Measurements from ENCODE around the gene KRT13.

KRT13 gene

GRCh38 chr17:41463746-41464145, 41.7 kb downstream of the KRT13 start:
- no peak for DNase-seq

GRCh38 chr17:41462705-41463104, 42.7 kb downstream of the KRT13 start:
- no peak for DNase-seq

GRCh38 chr17:41457676-41458075, 47.7 kb downstream of the KRT13 start:
- DNase-seq = no peak

- DNase-seq = no peak
Measured at GRCh38 chr17:41456204-41456603, 49.2 kb downstream of the KRT13 start.

- DNase-seq = no peak
Measured at GRCh38 chr17:41455236-41455635, 50.2 kb downstream of the KRT13 start.

GRCh38 chr17:41453066-41453465, 52.3 kb downstream of the KRT13 start:
- no peak for DNase-seq

- no peak for DNase-seq
Measured at GRCh38 chr17:41452281-41452680, 53.1 kb downstream of the KRT13 start.

- DNase-seq = no peak
Measured at GRCh38 chr17:41451154-41451728, 54.2 kb downstream of the KRT13 start.
